ES-I3 (cell line): Measurements from ENCODE around the gene TNFSF18.

Source experiments
- H3K36me3 ChIP-seq: 2 replicates; pipeline ENCODE4 v1.6.1; 2013; ENCODE audit warnings: mild to moderate bottlenecking, low read length, control low read depth, moderate library complexity; ENCODE audit not compliant: insufficient read depth
- H3K4me1 ChIP-seq: 2 replicates; pipeline ENCODE4 v1.6.1; 2013; ENCODE audit warnings: mild to moderate bottlenecking, control low read depth, low read length; ENCODE audit not compliant: insufficient read depth
- H3K9ac ChIP-seq: 2 replicates; pipeline ENCODE4 v1.6.1; 2013; ENCODE audit warnings: low read depth, mild to moderate bottlenecking, low read length, moderate library complexity
- H3K9me3 ChIP-seq: 2 replicates; pipeline ENCODE4 v1.6.1; 2013; ENCODE audit warnings: mild to moderate bottlenecking, low read length, moderate library complexity; ENCODE audit not compliant: control insufficient read depth, insufficient read depth

TNFSF18 gene

GRCh38 chr1:173015629-173016028 is 35.1 kb downstream of the TNFSF18 start:
- H3K36me3 ChIP-seq = no peaks in the 10 kb centered on the region
- H3K9ac ChIP-seq = no peak overlapping the region
- H3K4me1 ChIP-seq = no peaks in the 10 kb centered on the region
- no peaks in the 10 kb centered on the region for H3K9me3 ChIP-seq

GRCh38 chr1:173014160-173014559 is 36.6 kb downstream of the TNFSF18 start:
- Histone ChIP-seq H3K9me3 (no peaks in the 10 kb centered on the region), H3K36me3 (no peaks in the 10 kb centered on the region), H3K9ac (no peak overlapping the region), H3K4me1 (no peaks in the 10 kb centered on the region)

- Histone ChIP-seq H3K9ac (no peak overlapping the region), H3K9me3 (no peaks in the 10 kb centered on the region), H3K4me1 (no peaks in the 10 kb centered on the region)
These were observed 38.6 kb downstream of the TNFSF18 start for GRCh38 chr1:173012126-173012525.

GRCh38 chr1:173009597-173009996 is 41.1 kb downstream of the TNFSF18 start:
- Histone ChIP-seq H3K9ac (no peak overlapping the region), H3K4me1 (no peaks in the 10 kb centered on the region), H3K9me3 (no peaks in the 10 kb centered on the region), H3K36me3 (no peaks in the 10 kb centered on the region)

More at GRCh38 chr1:173012126-173012525, 38.6 kb downstream of the TNFSF18 start:
- H3K36me3 ChIP-seq = no peaks in the 10 kb centered on the region

GRCh38 chr1:173005196-173005864 is 45.4 kb downstream of the TNFSF18 start:
- no peak overlapping the region for H3K9ac ChIP-seq
- H3K9me3 ChIP-seq = no peaks in the 10 kb centered on the region
- no peaks in the 10 kb centered on the region for H3K36me3 ChIP-seq
- H3K4me1 ChIP-seq = no peaks in the 10 kb centered on the region

- Histone ChIP-seq H3K36me3 (no peaks in the 10 kb centered on the region), H3K9me3 (peaks cover 3% of the 10 kb centered on the region; the same call in 1 of the 2 replicates), H3K9ac (no peak overlapping the region), H3K4me1 (no peaks in the 10 kb centered on the region)
These were observed 47.6 kb downstream of the TNFSF18 start for GRCh38 chr1:173002891-173003838.

- H3K4me1 ChIP-seq = no peaks in the 10 kb centered on the region
- no peak overlapping the region for H3K9ac ChIP-seq
- H3K36me3 ChIP-seq = no peaks in the 10 kb centered on the region
These were observed 51.4 kb downstream of the TNFSF18 start for GRCh38 chr1:172999349-172999748.

GRCh38 chr1:172997941-172998361 is 52.8 kb downstream of the TNFSF18 start:
- no peaks in the 10 kb centered on the region for H3K36me3 ChIP-seq
- H3K9me3 ChIP-seq = peaks cover 3% of the 10 kb centered on the region; the same call in 1 of the 2 replicates
- no peak overlapping the region for H3K9ac ChIP-seq
- H3K4me1 ChIP-seq = no peaks in the 10 kb centered on the region

More at GRCh38 chr1:172999349-172999748, 51.4 kb downstream of the TNFSF18 start:
- H3K9me3 ChIP-seq = peaks cover 3% of the 10 kb centered on the region; the same call in 1 of the 2 replicates

- H3K36me3 ChIP-seq = no peaks in the 10 kb centered on the region
- no peaks in the 10 kb centered on the region for H3K4me1 ChIP-seq
- H3K9ac ChIP-seq = no peak overlapping the region
- H3K9me3 ChIP-seq = no peaks in the 10 kb centered on the region
These were observed 57.1 kb downstream of the TNFSF18 start for GRCh38 chr1:172993640-172994039.

GRCh38 chr1:172991674-172992400 is 58.9 kb downstream of the TNFSF18 start:
- Histone ChIP-seq H3K9ac (no peak overlapping the region), H3K4me1 (no peaks in the 10 kb centered on the region), H3K36me3 (no peaks in the 10 kb centered on the region), H3K9me3 (no peaks in the 10 kb centered on the region)

GRCh38 chr1:172990598-172991215 is 60.0 kb downstream of the TNFSF18 start:
- Histone ChIP-seq H3K36me3 (no peaks in the 10 kb centered on the region), H3K9ac (no peak overlapping the region), H3K9me3 (no peaks in the 10 kb centered on the region), H3K4me1 (no peaks in the 10 kb centered on the region)
